Measurements from ENCODE around the gene PTEN.

DNA sequence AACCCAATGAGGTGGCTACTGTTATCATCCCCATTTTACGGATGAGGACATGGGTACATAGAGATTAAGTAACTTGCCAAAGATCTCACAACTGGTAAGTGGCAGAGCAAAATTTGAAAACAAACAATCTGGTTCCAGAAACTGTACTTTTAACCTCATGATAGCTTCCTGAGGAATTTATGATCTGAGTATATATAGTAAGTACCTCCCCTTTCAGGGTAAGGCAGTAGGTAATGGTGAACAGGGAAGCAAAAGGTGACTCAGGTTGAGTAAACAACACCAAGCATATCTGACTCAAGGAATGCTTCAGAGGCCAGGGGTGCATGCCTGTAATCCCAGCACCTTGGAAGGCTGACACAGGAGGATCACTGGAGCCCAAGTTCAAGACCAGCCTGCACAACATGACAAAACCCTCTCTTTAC is 21.2 kb upstream of the PTEN start:
- TF ChIP-seq, protein P1, sequence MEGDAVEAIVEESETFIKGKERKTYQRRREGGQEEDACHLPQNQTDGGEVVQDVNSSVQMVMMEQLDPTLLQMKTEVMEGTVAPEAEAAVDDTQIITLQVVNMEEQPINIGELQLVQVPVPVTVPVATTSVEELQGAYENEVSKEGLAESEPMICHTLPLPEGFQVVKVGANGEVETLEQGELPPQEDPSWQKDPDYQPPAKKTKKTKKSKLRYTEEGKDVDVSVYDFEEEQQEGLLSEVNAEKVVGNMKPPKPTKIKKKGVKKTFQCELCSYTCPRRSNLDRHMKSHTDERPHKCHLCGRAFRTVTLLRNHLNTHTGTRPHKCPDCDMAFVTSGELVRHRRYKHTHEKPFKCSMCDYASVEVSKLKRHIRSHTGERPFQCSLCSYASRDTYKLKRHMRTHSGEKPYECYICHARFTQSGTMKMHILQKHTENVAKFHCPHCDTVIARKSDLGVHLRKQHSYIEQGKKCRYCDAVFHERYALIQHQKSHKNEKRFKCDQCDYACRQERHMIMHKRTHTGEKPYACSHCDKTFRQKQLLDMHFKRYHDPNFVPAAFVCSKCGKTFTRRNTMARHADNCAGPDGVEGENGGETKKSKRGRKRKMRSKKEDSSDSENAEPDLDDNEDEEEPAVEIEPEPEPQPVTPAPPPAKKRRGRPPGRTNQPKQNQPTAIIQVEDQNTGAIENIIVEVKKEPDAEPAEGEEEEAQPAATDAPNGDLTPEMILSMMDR (IDR thresholded peaks at IDR 0.05; ENCODE audit: low read depth, low read length), result no peak
- TF ChIP-seq EZH2phosphoT487 (IDR thresholded peaks at IDR 0.05; ENCODE audit: low read depth), result no peak
